AG09309 (cell line): ENCODE measurements around the gene PLSCR5.

Experiments
- DNase-seq: peaks from one replicate; pipeline ENCODE4 v3.0.0-alpha.2; 2010; ENCODE audit warnings: low read depth
- H3K4me3 ChIP-seq: 2 replicates; pipeline ENCODE4 v1.5.1; 2011; ENCODE audit warnings: mild to moderate bottlenecking, low read depth, low read length, moderate library complexity; ENCODE audit not compliant: control insufficient read depth
- CTCF ChIP-seq: IDR thresholded peaks from 2 replicates; pipeline ENCODE4 v1.5.1; 2011; ENCODE audit warnings: mild to moderate bottlenecking, low read depth, low read length, inconsistent platforms; ENCODE audit not compliant: insufficient read depth, control insufficient read depth; ENCODE audit errors: missing control alignments

Gene PLSCR5

GRCh38 chr3:146550070-146550615 is 55.0 kb downstream of the PLSCR5 start:
- no peak for DNase-seq
- TF ChIP-seq CTCF: no peak
- no peak overlapping the region for H3K4me3 ChIP-seq

GRCh38 chr3:146547235-146547835 is 57.8 kb downstream of the PLSCR5 start:
- H3K4me3 ChIP-seq: no peak overlapping the region
- no peak for TF ChIP-seq CTCF
- DNase-seq: no peak

- no peak overlapping the region for H3K4me3 ChIP-seq
- no peak for TF ChIP-seq CTCF
- no peak for DNase-seq
These were observed 58.7 kb downstream of the PLSCR5 start for GRCh38 chr3:146546366-146546965.

GRCh38 chr3:146544929-146545528 is 60.1 kb downstream of the PLSCR5 start:
- H3K4me3 ChIP-seq: peak overlapping the region; percentile 83
- DNase-seq: no peak
- no peak for TF ChIP-seq CTCF

GRCh38 chr3:146544002-146544928 is 60.9 kb downstream of the PLSCR5 start, which contains the start of gene PLSCR1:
PLSCR1 (minus strand) TSS chr3:146544607; CDS start chr3:146536552, 8,055 bp downstream.
- peak; percentile 70 for DNase-seq
- TF ChIP-seq CTCF: no peak
- peak within 1 kb of the TSS; percentile 83 for H3K4me3 ChIP-seq

- H3K4me3 ChIP-seq: peak overlapping the region; percentile 83
- no peak for TF ChIP-seq CTCF
- no peak for DNase-seq
These were observed 61.6 kb downstream of the PLSCR5 start for GRCh38 chr3:146543461-146544001.
